CD14-positive monocyte (primary cell): ENCODE data around the gene UBP1. TPM values are rescaled to one million over a fixed set of nuclear protein-coding genes. Genes with fewer than 3 reads are reported as not detected.
A peak's percentile ranks its signal among the peaks of the same experiment; 100 is the strongest.

ENCODE experiments used
- DNase-seq, 3 donors: peaks; one replicate each; pipeline ENCODE4 v3.0.0-alpha.2; 2011 to 2022
- H2AFZ ChIP-seq: 2 replicates; pipeline ENCODE4 v1.6.0; 2012; ENCODE audit warnings: mild to moderate bottlenecking, low read depth, low read length, inconsistent platforms; ENCODE audit not compliant: insufficient read depth, poor library complexity, severe bottlenecking
- H3K27ac ChIP-seq, 2 donors: 1 replicate in 1 of 2; 2 replicates in 1 of 2; pipeline ENCODE4 v1.5.1; 2012 to 2013; ENCODE audit warnings: low read length in 2 of 2, control low read depth in 1 of 2, inconsistent platforms in 1 of 2, low read depth in 1 of 2, mild to moderate bottlenecking in 1 of 2
- H3K27me3 ChIP-seq, 2 donors: one replicate each; pipeline versions ENCODE4 v1.6.0 to v1.6.1; 2011 to 2013; ENCODE audit warnings: low read length in 2 of 2; ENCODE audit not compliant: control insufficient read depth in 2 of 2, insufficient read depth in 2 of 2
- H3K36me3 ChIP-seq, 2 donors: replicated peaks in 1 of 2; 1 replicate in 1 of 2; 2 replicates in 1 of 2; pipeline versions ENCODE4 v1.5.1 to v1.6.1; 2012 to 2013; ENCODE audit warnings: low read length in 2 of 2, control low read depth in 1 of 2, inconsistent platforms in 1 of 2, mild to moderate bottlenecking in 1 of 2; ENCODE audit not compliant: insufficient read depth in 2 of 2, control insufficient read depth in 1 of 2
- H3K4me1 ChIP-seq, 2 donors: 1 replicate in 1 of 2; 2 replicates in 1 of 2; pipeline versions ENCODE4 v1.5.1 to v1.6.1; 2012 to 2013; ENCODE audit warnings: low read length in 2 of 2, control low read depth in 1 of 2, inconsistent platforms in 1 of 2, mild to moderate bottlenecking in 1 of 2, moderate library complexity in 1 of 2; ENCODE audit not compliant: insufficient read depth in 2 of 2, control insufficient read depth in 1 of 2
- H3K4me2 ChIP-seq: replicated peaks from 2 replicates; pipeline ENCODE3; 2012; ENCODE audit warnings: low read length, moderate library complexity, mild to moderate bottlenecking; ENCODE audit not compliant: poor library complexity, severe bottlenecking; ENCODE audit errors: extremely low read depth
- H3K4me3 ChIP-seq, 3 experiments: fragments of 200-600 bp in 1 of 3; sonication (generic) in 1 of 3; replicated peaks in 1 of 3; 1 replicate in 2 of 3; 2 replicates in 1 of 3; pipeline ENCODE4 v1.5.1; 2011 to 2013; ENCODE audit warnings: low read length in 3 of 3, mild to moderate bottlenecking in 3 of 3, control low read depth in 2 of 3, low read depth in 2 of 3, inconsistent platforms in 1 of 3, moderate library complexity in 1 of 3
- H3K79me2 ChIP-seq: 2 replicates; pipeline ENCODE4 v1.6.0; 2012; ENCODE audit warnings: mild to moderate bottlenecking, control low read depth, inconsistent platforms, low read length, moderate library complexity; ENCODE audit not compliant: insufficient read depth
- H3K9ac ChIP-seq: 2 replicates; pipeline ENCODE4 v1.6.0; 2017; ENCODE audit warnings: low read length, mild to moderate bottlenecking; ENCODE audit not compliant: insufficient read depth, poor library complexity, severe bottlenecking
- H3K9me3 ChIP-seq, 2 donors: replicated peaks in 1 of 2; 1 replicate in 1 of 2; 2 replicates in 1 of 2; pipeline versions ENCODE4 v1.5.1 to v1.6.1; 2012 to 2013; ENCODE audit warnings: low read length in 2 of 2, control low read depth in 1 of 2; ENCODE audit not compliant: control insufficient read depth in 1 of 2, insufficient read depth in 1 of 2
- H4K20me1 ChIP-seq: 2 replicates; pipeline ENCODE4 v1.6.0; 2012; ENCODE audit warnings: mild to moderate bottlenecking, low read length, control low read depth, moderate library complexity; ENCODE audit not compliant: insufficient read depth
- H3K27ac Mint-ChIP-seq, 7 donors: one replicate each; pipeline ENCODE4 v1.8.0; 2020; ENCODE audit warnings: mild to moderate bottlenecking in 7 of 7, mixed read lengths in 7 of 7, moderate library complexity in 6 of 7, inconsistent platforms in 2 of 7
- H3K27me3 Mint-ChIP-seq, 3 donors: one replicate each; pipeline ENCODE4 v1.8.0; 2021 to 2022; ENCODE audit warnings: low read depth in 3 of 3, mild to moderate bottlenecking in 3 of 3, mixed read lengths in 3 of 3, moderate library complexity in 3 of 3, inconsistent platforms in 1 of 3
- H3K36me3 Mint-ChIP-seq, 2 donors: one replicate each; pipeline ENCODE4 v1.8.0; 2020; ENCODE audit warnings: mixed read lengths in 2 of 2, inconsistent platforms in 1 of 2, mild to moderate bottlenecking in 1 of 2
- H3K4me1 Mint-ChIP-seq: one replicate; pipeline ENCODE4 v1.8.0; 2020; ENCODE audit warnings: mild to moderate bottlenecking, mixed read lengths
- H3K4me3 Mint-ChIP-seq, 2 donors: one replicate each; pipeline ENCODE4 v1.8.0; 2020; ENCODE audit warnings: mild to moderate bottlenecking in 2 of 2, mixed read lengths in 2 of 2, moderate library complexity in 1 of 2
- H3K9me3 Mint-ChIP-seq, 7 donors: one replicate each; pipeline ENCODE4 v1.8.0; 2020 to 2022; ENCODE audit warnings: mixed read lengths in 7 of 7, mild to moderate bottlenecking in 6 of 7, moderate library complexity in 6 of 7, inconsistent platforms in 2 of 7
- CTCF ChIP-seq: fragments of 200-600 bp; IDR thresholded peaks from one replicate; pipeline ENCODE4 v1.8.0; 2022; ENCODE audit warnings: antibody characterized with exemption, mild to moderate bottlenecking
- WGBS: methylation state at CpG from one replicate; pipeline ENCODE4 v1.1.5; 2013; ENCODE audit warnings: missing lambda C conversion rate; ENCODE audit not compliant: insufficient coverage; 5-methylcytosine and 5-hydroxymethylcytosine counted together
- intact Hi-C, 2 donors: fragments of 100-400 bp; cut with micrococcal nuclease; formaldehyde crosslinking; loops; one replicate each; pipeline versions ENCODE4 v1.15.0 to v1.15.1; 2023
- polyA plus RNA-seq, 3 donors: library from polyadenylated mRNA; depleted of rRNA in 1 of 3; unstranded in 2 of 3; stranded (reverse) in 1 of 3; fragments of 300-500 nt in 2 of 3; fragments of >200 nt in 1 of 3; fragmentation: Illumina TruSeq in 2 of 3; gene quantifications; 1 replicate in 2 of 3; 2 replicates in 1 of 3; pipeline ENCODE4 v1.2.3, GENCODE V29; 2012 to 2021

The UBP1 gene
- polyA plus RNA-seq, 3 donors = 7.8 to 72.4 (median 8.8) TPM

GRCh38 chr3:33424606-33425452, 15.4 kb downstream of the UBP1 start:
- intact Hi-C loops = no loop called here
- Histone ChIP-seq H3K27ac (peak overlapping the region in 1 of 2 donors; percentile 54), H3K4me2 (no peak overlapping the region), H3K36me3 (peaks cover 10 to 24% of the 10 kb centered on the region in 2 donors), H3K27me3 (no peaks in the 10 kb centered on the region), H3K9ac (no peak overlapping the region), H3K4me1 (peaks cover 51 to 56% of the 10 kb centered on the region in 2 donors), H4K20me1 (peaks cover 48% of the 10 kb centered on the region), H3K79me2 (peaks cover 95% of the 10 kb centered on the region), H3K4me3 (no peak overlapping the region), H2AFZ (no peak overlapping the region), H3K9me3 (no peaks in the 10 kb centered on the region)
- TF ChIP-seq CTCF = no peak
- no CpG with 5 or more reads among the region's 10 CpGs for WGBS
- peak overlapping the region; percentile 73 to 92 (median 84) for H3K27ac Mint-ChIP-seq
- no peaks in the 10 kb centered on the region for H3K27me3 Mint-ChIP-seq
- no peak for DNase-seq
- H3K36me3 Mint-ChIP-seq = peaks cover 33 to 37% of the 10 kb centered on the region in 2 donors
- peak overlapping the region in 1 of 2 donors; percentile 15 for H3K4me3 Mint-ChIP-seq
- H3K9me3 Mint-ChIP-seq = no peaks in the 10 kb centered on the region
- H3K4me1 Mint-ChIP-seq = peaks cover 69% of the 10 kb centered on the region

GRCh38 chr3:33420966-33421365, 19.2 kb downstream of the UBP1 start:
- Histone ChIP-seq H3K4me3 (no peak overlapping the region), H3K27me3 (no peaks in the 10 kb centered on the region), H3K9me3 (no peaks in the 10 kb centered on the region), H3K79me2 (peaks cover 95% of the 10 kb centered on the region), H3K27ac (peak overlapping the region; percentile 66 to 82), H3K9ac (no peak overlapping the region), H3K4me1 (peaks cover 43 to 57% of the 10 kb centered on the region in 2 donors), H3K36me3 (peaks cover 11 to 30% of the 10 kb centered on the region in 2 donors), H3K4me2 (no peak overlapping the region), H2AFZ (no peak overlapping the region), H4K20me1 (peaks cover 12% of the 10 kb centered on the region)
- DNase-seq = peak in 1 of 3 donors; percentile 16
- Mint-ChIP-seq H3K36me3 (peaks cover 48 to 57% of the 10 kb centered on the region in 2 donors), H3K27me3 (no peaks in the 10 kb centered on the region), H3K4me1 (peaks cover 51% of the 10 kb centered on the region), H3K4me3 (no peak overlapping the region), H3K27ac (peak overlapping the region; percentile 83 to 94 (median 94)), H3K9me3 (no peaks in the 10 kb centered on the region)
- intact Hi-C loops = loop anchor here in 1 of 2 donors (2.0 kb wide), 1 partner anchor 16 kb away; no protein-coding TSS in a partner anchor
- TF ChIP-seq CTCF = no peak
- WGBS = 90% methylated on average over 2 of the region's 2 CpGs
